PFSK-1 (cell line): ENCODE data around the gene MTG2.

Experiments used
- POLR2AphosphoS5 ChIP-seq: IDR thresholded peaks from 2 replicates; pipeline ENCODE4 v1.6.1; 2012; ENCODE audit warnings: low read depth, mild to moderate bottlenecking, control low read depth, low read length, moderate library complexity
- REST ChIP-seq, 2 experiments: IDR thresholded peaks; 2 replicates each; pipeline versions ENCODE4 v1.6.1 to v1.8.0; 2011 to 2012; ENCODE audit warnings: low read depth in 2 of 2, low read length in 2 of 2, control low read depth in 1 of 2, inconsistent platforms in 1 of 2, mild to moderate bottlenecking in 1 of 2, moderate library complexity in 1 of 2; ENCODE audit not compliant: insufficient read depth in 1 of 2
- SIN3A ChIP-seq: IDR thresholded peaks from 2 replicates; pipeline ENCODE4 v1.6.1; 2012; ENCODE audit warnings: mild to moderate bottlenecking, low read length, moderate library complexity, borderline replicate concordance; ENCODE audit not compliant: insufficient read depth
- TAF1 ChIP-seq: IDR thresholded peaks from 2 replicates; pipeline ENCODE4 v1.6.1; 2012; ENCODE audit warnings: low read length, control low read depth, borderline replicate concordance; ENCODE audit not compliant: insufficient read depth

- TF ChIP-seq SIN3A (no peak), POLR2AphosphoS5 (no peak), REST (IDR thresholded peaks at IDR 0.05; ENCODE audit: insufficient read depth in 1 of 2, low read depth in 2 of 2, low read length in 2 of 2) (no peak), TAF1 (no peak)
Observed at GRCh38 chr20:62155428-62156253, 27.2 kb upstream of the MTG2 start.
